ENCODE measurements around the gene ANKRD42.
"Not testable (repeated sequence)": the region's sequence is repeated elsewhere in the genome, so short reads cannot be mapped to it uniquely, and the experiment has no call there.

ANKRD42 gene

GRCh38 chr11:83249445-83249844 is 55.9 kb downstream of the ANKRD42 start:
- DNase-seq = no peak

GRCh38 chr11:83249972-83250593 is 56.6 kb downstream of the ANKRD42 start:
- DNase-seq = peak; percentile 52

GRCh38 chr11:83252266-83252665 is 58.8 kb downstream of the ANKRD42 start:
- no peak for DNase-seq

GRCh38 chr11:83252941-83253340 is 59.4 kb downstream of the ANKRD42 start:
- no peak for DNase-seq

- no peak for DNase-seq
Observed at GRCh38 chr11:83255366-83255765, 61.9 kb downstream of the ANKRD42 start.

- no peak for DNase-seq
Observed at GRCh38 chr11:83256602-83257340, 63.3 kb downstream of the ANKRD42 start.

- no peak for DNase-seq
Observed at GRCh38 chr11:83257761-83258168, 64.3 kb downstream of the ANKRD42 start.

GRCh38 chr11:83259559-83259958 is 66.0 kb downstream of the ANKRD42 start:
- DNase-seq = no peak

- DNase-seq = no peak
Observed at GRCh38 chr11:83265331-83265730, 71.8 kb downstream of the ANKRD42 start.

GRCh38 chr11:83269080-83269479 is 75.6 kb downstream of the ANKRD42 start:
- DNase-seq = not testable (repeated sequence)

- DNase-seq = not testable (repeated sequence)
Observed at GRCh38 chr11:83271734-83272133, 78.2 kb downstream of the ANKRD42 start.

GRCh38 chr11:83272627-83273026 is 79.1 kb downstream of the ANKRD42 start:
- DNase-seq = no peak

- no peak for DNase-seq
Observed at GRCh38 chr11:83275888-83276641, 82.6 kb downstream of the ANKRD42 start.

- no peak for DNase-seq
Observed at GRCh38 chr11:83278351-83278750, 84.8 kb downstream of the ANKRD42 start.

GRCh38 chr11:83280256-83280655 is 86.7 kb downstream of the ANKRD42 start:
- no peak for DNase-seq

GRCh38 chr11:83282084-83282716 is 88.7 kb downstream of the ANKRD42 start:
- DNase-seq = no peak

GRCh38 chr11:83284501-83285150 is 91.1 kb downstream of the ANKRD42 start:
- no peak for DNase-seq

GRCh38 chr11:83285151-83285770 is 91.7 kb downstream of the ANKRD42 start:
- peak; percentile 1 for DNase-seq

GRCh38 chr11:83285771-83286528 is 92.4 kb downstream of the ANKRD42 start, which contains the start of gene CCDC90B:
Gene CCDC90B (minus strand): TSS chr11:83286367. CDS start chr11:83285972, 395 bp downstream.
- peak; percentile 96 for DNase-seq

- no peak for DNase-seq
Observed at GRCh38 chr11:83287631-83288030, 94.1 kb downstream of the ANKRD42 start.

- peak; percentile 37 for DNase-seq
Observed at GRCh38 chr11:83292709-83293456, 99.4 kb downstream of the ANKRD42 start.
